ACC112 (cell line): Measurements from ENCODE around the gene ZEB2.

Experiments used
- H2AFZ ChIP-seq: fragments of 200-600 bp; sonication (generic); one replicate; pipeline ENCODE4 v1.6.0; 2017; ENCODE audit warnings: antibody characterized with exemption, low read length; ENCODE audit not compliant: unreplicated experiment
- H3K27ac ChIP-seq: fragments of 200-600 bp; sonication (generic); 2 replicates; pipeline ENCODE4 v1.5.1; 2014; ENCODE audit warnings: low read depth, mild to moderate bottlenecking, antibody characterized with exemption, low read length, moderate library complexity
- H3K27me3 ChIP-seq: fragments of 200-600 bp; sonication (generic); 2 replicates; pipeline ENCODE4 v1.6.1; 2014; ENCODE audit warnings: mild to moderate bottlenecking, antibody characterized with exemption, low read length, moderate library complexity, mixed read lengths; ENCODE audit not compliant: insufficient read depth
- H3K36me3 ChIP-seq: fragments of 200-600 bp; sonication (generic); 2 replicates; pipeline ENCODE4 v1.6.1; 2016; ENCODE audit warnings: mild to moderate bottlenecking, antibody characterized with exemption, low read length, moderate library complexity, mixed read lengths; ENCODE audit not compliant: insufficient read depth
- H3K4me1 ChIP-seq: fragments of 200-600 bp; sonication (generic); one replicate; pipeline ENCODE4 v1.6.1; 2016; ENCODE audit warnings: low read length, mixed read lengths; ENCODE audit not compliant: insufficient read depth, unreplicated experiment, control insufficient read depth
- H3K4me3 ChIP-seq: fragments of 200-600 bp; sonication (generic); 2 replicates; pipeline ENCODE4 v1.5.1; 2014; ENCODE audit warnings: mild to moderate bottlenecking, low read depth, low read length
- H3K79me2 ChIP-seq: fragments of 200-600 bp; sonication (generic); one replicate; pipeline ENCODE4 v1.6.0; 2016; ENCODE audit warnings: low read length; ENCODE audit not compliant: control insufficient read depth, unreplicated experiment, insufficient read depth

Gene ZEB2

GRCh38 chr2:144518748-144519596, 947 bp downstream of the ZEB2 start:
- Histone ChIP-seq H3K27ac (peak overlapping the region; percentile 91), H3K4me1 (peaks cover 24% of the 10 kb centered on the region), H3K27me3 (no peaks in the 10 kb centered on the region), H3K79me2 (peaks cover 59% of the 10 kb centered on the region), H2AFZ (no peak overlapping the region), H3K4me3 (peak overlapping the region; percentile 88), H3K36me3 (no peaks in the 10 kb centered on the region)

GRCh38 chr2:144517866-144518747, 1.8 kb downstream of the ZEB2 start:
- peaks cover 68% of the 10 kb centered on the region for H3K79me2 ChIP-seq
- no peaks in the 10 kb centered on the region for H3K36me3 ChIP-seq
- H2AFZ ChIP-seq: no peak overlapping the region
- no peaks in the 10 kb centered on the region for H3K27me3 ChIP-seq
- peak overlapping the region; percentile 88 for H3K4me3 ChIP-seq
- H3K27ac ChIP-seq: peak overlapping the region; percentile 91
- peaks cover 29% of the 10 kb centered on the region for H3K4me1 ChIP-seq

GRCh38 chr2:144516981-144517865, 2.7 kb downstream of the ZEB2 start:
- Histone ChIP-seq H3K4me3 (peak overlapping the region; percentile 88), H3K79me2 (peaks cover 77% of the 10 kb centered on the region), H3K27me3 (no peaks in the 10 kb centered on the region), H3K36me3 (no peaks in the 10 kb centered on the region), H3K27ac (peak overlapping the region; percentile 91), H2AFZ (no peak overlapping the region), H3K4me1 (peaks cover 31% of the 10 kb centered on the region)

GRCh38 chr2:144516411-144516980, 3.4 kb downstream of the ZEB2 start:
- no peaks in the 10 kb centered on the region for H3K27me3 ChIP-seq
- no peak overlapping the region for H2AFZ ChIP-seq
- H3K79me2 ChIP-seq: peaks cover 84% of the 10 kb centered on the region
- peak overlapping the region; percentile 91 for H3K27ac ChIP-seq
- H3K4me1 ChIP-seq: peaks cover 35% of the 10 kb centered on the region
- H3K4me3 ChIP-seq: peak overlapping the region; percentile 88
- no peaks in the 10 kb centered on the region for H3K36me3 ChIP-seq

- Histone ChIP-seq H2AFZ (no peak overlapping the region), H3K79me2 (peaks cover 90% of the 10 kb centered on the region), H3K27ac (peak overlapping the region; percentile 91), H3K27me3 (no peaks in the 10 kb centered on the region), H3K4me1 (peaks cover 37% of the 10 kb centered on the region), H3K4me3 (peak overlapping the region; percentile 88), H3K36me3 (no peaks in the 10 kb centered on the region)
Observed at GRCh38 chr2:144515696-144516410, 4.1 kb downstream of the ZEB2 start.

GRCh38 chr2:144515099-144515695, 4.7 kb downstream of the ZEB2 start:
- Histone ChIP-seq H3K79me2 (peaks cover 97% of the 10 kb centered on the region), H2AFZ (no peak overlapping the region)

GRCh38 chr2:144514616-144515091, 5.3 kb downstream of the ZEB2 start:
- peak overlapping the region; percentile 91 for H3K27ac ChIP-seq
- H2AFZ ChIP-seq: no peak overlapping the region
- no peaks in the 10 kb centered on the region for H3K27me3 ChIP-seq
- peaks cover 41% of the 10 kb centered on the region for H3K4me1 ChIP-seq
- no peaks in the 10 kb centered on the region for H3K36me3 ChIP-seq
- H3K4me3 ChIP-seq: peak overlapping the region; percentile 88
- H3K79me2 ChIP-seq: peaks cover 100% of the 10 kb centered on the region

More at GRCh38 chr2:144515099-144515695, 4.7 kb downstream of the ZEB2 start:
- Histone ChIP-seq H3K27me3 (no peaks in the 10 kb centered on the region), H3K27ac (peak overlapping the region; percentile 91), H3K36me3 (no peaks in the 10 kb centered on the region), H3K4me3 (peak overlapping the region; percentile 88), H3K4me1 (peaks cover 37% of the 10 kb centered on the region)

- no peaks in the 10 kb centered on the region for H3K36me3 ChIP-seq
- H3K27me3 ChIP-seq: no peaks in the 10 kb centered on the region
- peak overlapping the region; percentile 88 for H3K4me3 ChIP-seq
- H2AFZ ChIP-seq: no peak overlapping the region
- H3K4me1 ChIP-seq: peaks cover 52% of the 10 kb centered on the region
- H3K27ac ChIP-seq: peak overlapping the region; percentile 91
- H3K79me2 ChIP-seq: peaks cover 100% of the 10 kb centered on the region
Observed at GRCh38 chr2:144513388-144514101, 6.4 kb downstream of the ZEB2 start.
